ENCODE data around the gene GPHN.

GPHN gene

GRCh38 chr14:67228325-67228984 lies 720.5 kb downstream of the GPHN start:
- H3K27ac Mint-ChIP-seq = no peak overlapping the region
- no peak overlapping the region for H3K4me3 Mint-ChIP-seq
- H3K9me3 Mint-ChIP-seq = no peaks in the 10 kb centered on the region
- no peaks in the 10 kb centered on the region for H3K27me3 Mint-ChIP-seq (ENCODE audit: low read depth)
- TF ChIP-seq CTCF (IDR thresholded peaks at IDR 0.05; ENCODE audit: unreplicated experiment in 3 of 3) = no peak
- no peaks in the 10 kb centered on the region for H3K36me3 Mint-ChIP-seq (ENCODE audit: low read depth)
- H3K4me1 Mint-ChIP-seq = peaks cover 12% of the 10 kb centered on the region

All from nephron (organoid).